K562 (cell line): ENCODE results near the gene NDUFAF8. TPM values are rescaled to one million over a fixed set of nuclear protein-coding genes. Genes with fewer than 3 reads are reported as not detected.
A peak's percentile ranks its signal among the peaks of the same experiment; 100 is the strongest.

Experiments
- ATF3 ChIP-seq, 2 experiments: fragments of 450-650 bp in 1 of 2; sonication (generic) in 1 of 2; formaldehyde crosslinking in 1 of 2; IDR thresholded peaks in 1 of 2; conservative IDR thresholded peaks in 1 of 2; 2 replicates each; pipeline versions ENCODE4 v1.6.1 to v1.8.1; 2016 to 2023; ENCODE audit warnings: mild to moderate bottlenecking in 2 of 2, moderate library complexity in 2 of 2, inconsistent platforms in 1 of 2, missing genetic modification reagents in 1 of 2
- BHLHE40 ChIP-seq: IDR thresholded peaks from 2 replicates; pipeline ENCODE4 v1.6.1; 2011; ENCODE audit warnings: low read length, improper control_type of control experiment
- CREB1 ChIP-seq, 2 experiments: sonication (generic) in 1 of 2; formaldehyde crosslinking in 1 of 2; IDR thresholded peaks; 2 replicates each; pipeline versions ENCODE4 v1.6.1 to v1.8.0; 2012 to 2022; ENCODE audit warnings: inconsistent platforms in 1 of 2, mild to moderate bottlenecking in 1 of 2, missing genetic modification reagents in 1 of 2, moderate library complexity in 1 of 2
- E2F1 ChIP-seq: sonication (generic); formaldehyde crosslinking; IDR thresholded peaks from 2 replicates; pipeline ENCODE4 v1.8.1; 2023; ENCODE audit warnings: mild to moderate bottlenecking, missing genetic modification reagents, moderate library complexity
- E2F3 ChIP-seq: fragments of 250-450 bp; sonication (Bioruptor Pico); IDR thresholded peaks from 2 replicates; pipeline ENCODE4 v1.4.0; 2020; ENCODE audit warnings: mild to moderate bottlenecking
- HIVEP1 ChIP-seq: fragments of 250-450 bp; sonication (Bioruptor Pico); IDR thresholded peaks from 2 replicates; pipeline ENCODE4 v1.4.0; 2020; ENCODE audit warnings: mild to moderate bottlenecking
- KLF6 ChIP-seq: fragments of 250-450 bp; sonication (Bioruptor Pico); IDR thresholded peaks from 2 replicates; pipeline ENCODE4 v1.4.0; 2020; ENCODE audit warnings: mild to moderate bottlenecking, moderate library complexity, borderline replicate concordance
- L3MBTL2 ChIP-seq: fragments of 450-650 bp; IDR thresholded peaks from 2 replicates; pipeline ENCODE4 v1.6.1; 2016; ENCODE audit warnings: mild to moderate bottlenecking, moderate library complexity
- NFIX ChIP-seq: fragments of 250-450 bp; sonication (Bioruptor Pico); IDR thresholded peaks from 2 replicates; pipeline ENCODE4 v1.4.0; 2020; ENCODE audit warnings: low read depth, mild to moderate bottlenecking, moderate library complexity
- NR2C2 ChIP-seq, 2 experiments: fragments of 200-800 bp in 1 of 2; sonication (Bioruptor generic) in 1 of 2; sonication (generic) in 1 of 2; formaldehyde crosslinking in 1 of 2; IDR thresholded peaks; 2 replicates each; pipeline versions ENCODE4 v1.6.1 to v1.8.0; 2016 to 2022; ENCODE audit warnings: mild to moderate bottlenecking in 1 of 2, missing compliant biosample characterization in 1 of 2, missing genetic modification characterization in 1 of 2, missing genetic modification reagents in 1 of 2
- PRMT5 ChIP-seq: sonication (generic); formaldehyde crosslinking; IDR thresholded peaks from 2 replicates; pipeline ENCODE4 v1.5.0; 2020; ENCODE audit warnings: missing genetic modification reagents
- SP2 ChIP-seq: IDR thresholded peaks from 2 replicates; pipeline ENCODE4 v1.6.1; 2011; ENCODE audit warnings: mild to moderate bottlenecking, low read depth, low read length, moderate library complexity; ENCODE audit not compliant: poor library complexity, severe bottlenecking; ENCODE audit errors: extremely low read depth
- SRSF3 ChIP-seq: fragments of 200-400 bp; formaldehyde crosslinking; IDR thresholded peaks from 2 replicates; pipeline ENCODE4 v1.6.1; 2016; ENCODE audit warnings: mild to moderate bottlenecking, low read length, moderate library complexity; ENCODE audit not compliant: insufficient read depth
- TGIF2 ChIP-seq: sonication (generic); formaldehyde crosslinking; IDR thresholded peaks from 2 replicates; pipeline ENCODE4 v1.8.1; 2022; ENCODE audit warnings: mild to moderate bottlenecking, missing genetic modification reagents, moderate library complexity
- ZNF174 ChIP-seq: fragments of 250-450 bp; sonication (Bioruptor Pico); IDR thresholded peaks from 2 replicates; pipeline ENCODE4 v1.4.0; 2020; ENCODE audit warnings: mild to moderate bottlenecking
- ZNF197 ChIP-seq: fragments of 200-800 bp; sonication (Bioruptor generic); IDR thresholded peaks from 2 replicates; pipeline ENCODE4 v1.6.1; 2016; ENCODE audit warnings: low read depth, missing genetic modification characterization, missing compliant biosample characterization
- ZNF24 ChIP-seq: fragments of 450-650 bp; IDR thresholded peaks from 2 replicates; pipeline ENCODE4 v1.6.1; 2016
- ZNF263 ChIP-seq: sonication (generic); formaldehyde crosslinking; IDR thresholded peaks from 2 replicates; pipeline ENCODE4 v1.8.0; 2022; ENCODE audit warnings: mild to moderate bottlenecking, missing genetic modification reagents, borderline replicate concordance
- ZNF586 ChIP-seq: fragments of 450-650 bp; formaldehyde crosslinking; conservative IDR thresholded peaks from 2 replicates; pipeline ENCODE4 v1.4.0; 2020; ENCODE audit warnings: mild to moderate bottlenecking, moderate library complexity
- polyA plus RNA-seq, 8 experiments: library from polyadenylated mRNA; depleted of rRNA in 4 of 8; stranded (reverse) in 5 of 8; unstranded in 3 of 8; fragments of >200 nt; fragmentation: Nextera tagmentation in 2 of 8; fragmentation: Illumina TruSeq in 1 of 8; extraction: Ambion mirVana in 2 of 8; extraction: Trizol in 1 of 8; gene quantifications; 2 replicates each; pipeline versions ENCODE4 v1.2.1 to v1.2.3, GENCODE V29; 2011 to 2014; ENCODE audit warnings: inconsistent platforms in 1 of 8, missing spikeins in 1 of 8
- total RNA-seq, 7 experiments: library from RNA; depleted of rRNA in 6 of 7; stranded (reverse); fragments of >200 nt in 6 of 7; fragmentation: Illumina TruSeq in 2 of 7; extraction: Trizol in 2 of 7; gene quantifications; 2 replicates each; pipeline versions ENCODE4 v1.2.1 to v1.2.3, GENCODE V29; 2011 to 2021; ENCODE audit warnings: low replicate concordance in 1 of 7
- TF ChIP-seq, protein P1 (sequence below): fragments of 450-650 bp; formaldehyde crosslinking; IDR thresholded peaks from 2 replicates; pipeline ENCODE4 v1.4.0; 2020; ENCODE audit warnings: mild to moderate bottlenecking, moderate library complexity
- TF ChIP-seq, protein P2 (sequence below): fragments of 450-650 bp; IDR thresholded peaks from 2 replicates; pipeline ENCODE4 v1.6.1; 2016; ENCODE audit warnings: mild to moderate bottlenecking

Gene NDUFAF8
- total and polyA plus RNA-seq, 9 of the 15 experiments (the other 6 are each of a cell fraction or from before 2014, with no cell fraction given) = 13.5 to 144 (median 90.0) TPM

DNA sequence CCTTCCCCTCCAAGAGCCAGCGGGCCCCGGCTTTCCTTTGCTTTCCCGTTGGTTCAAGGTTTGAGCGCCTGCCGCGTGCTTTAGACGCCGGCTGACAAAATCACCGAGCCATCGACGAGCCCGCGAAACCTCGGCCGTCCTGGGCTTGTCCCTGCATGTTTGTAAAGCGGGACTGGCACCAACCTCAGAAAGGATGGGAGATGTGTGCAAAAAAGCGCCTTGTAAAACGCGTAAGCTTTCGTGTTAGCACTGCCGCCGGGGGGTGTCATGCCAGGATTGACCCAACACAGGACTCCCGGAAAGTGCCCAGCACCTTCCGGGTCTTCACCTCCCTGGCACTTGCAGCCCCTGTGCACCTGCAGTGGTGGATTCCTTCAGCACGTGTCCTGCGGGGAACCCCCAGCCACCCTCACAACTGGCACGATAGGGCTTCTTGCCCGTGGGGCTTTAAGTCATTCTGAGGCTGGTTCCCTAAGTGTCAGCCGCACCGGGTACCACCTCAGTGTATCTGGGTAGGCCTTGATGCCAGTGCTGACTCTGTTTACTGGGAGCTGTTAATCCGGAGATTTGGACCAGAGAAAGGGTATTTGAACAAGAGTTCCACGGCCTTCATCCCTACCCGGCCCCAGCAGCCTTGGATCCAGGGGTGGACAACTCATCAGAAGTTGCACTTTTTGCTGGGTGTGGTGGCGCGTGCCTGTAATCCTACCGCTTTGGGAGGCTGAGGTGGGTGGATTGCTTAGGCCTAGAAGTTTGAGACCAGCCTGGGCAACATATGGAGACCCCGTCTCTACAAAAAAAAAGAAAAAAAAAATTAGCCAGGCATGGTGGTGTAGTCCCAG, 817 bp downstream of the NDUFAF8 start (continued):
- TF ChIP-seq E2F3 (CRISPR knock-in tag) = no peak
- TF ChIP-seq NR2C2 (CRISPR knock-in tag; IDR thresholded peaks at IDR 0.05) = no peak
- TF ChIP-seq NR2C2 (tag; IDR thresholded peaks at IDR 0.05) = peak; percentile 5; the same call in 1 of the 2 replicates
- no peak for TF ChIP-seq CREB1 (IDR thresholded peaks at IDR 0.05)
- no peak for TF ChIP-seq CREB1 (CRISPR knock-in tag; IDR thresholded peaks at IDR 0.05)
- no peak for TF ChIP-seq NFIX (CRISPR knock-in tag)
- TF ChIP-seq ZNF197 (CRISPR knock-in tag) = no peak
- no peak for TF ChIP-seq TGIF2 (CRISPR knock-in tag)
- no peak for TF ChIP-seq SRSF3
- TF ChIP-seq ZNF24 = no peak
- TF ChIP-seq ZNF586 (CRISPR knock-in tag) = no peak
- TF ChIP-seq, protein P1, sequence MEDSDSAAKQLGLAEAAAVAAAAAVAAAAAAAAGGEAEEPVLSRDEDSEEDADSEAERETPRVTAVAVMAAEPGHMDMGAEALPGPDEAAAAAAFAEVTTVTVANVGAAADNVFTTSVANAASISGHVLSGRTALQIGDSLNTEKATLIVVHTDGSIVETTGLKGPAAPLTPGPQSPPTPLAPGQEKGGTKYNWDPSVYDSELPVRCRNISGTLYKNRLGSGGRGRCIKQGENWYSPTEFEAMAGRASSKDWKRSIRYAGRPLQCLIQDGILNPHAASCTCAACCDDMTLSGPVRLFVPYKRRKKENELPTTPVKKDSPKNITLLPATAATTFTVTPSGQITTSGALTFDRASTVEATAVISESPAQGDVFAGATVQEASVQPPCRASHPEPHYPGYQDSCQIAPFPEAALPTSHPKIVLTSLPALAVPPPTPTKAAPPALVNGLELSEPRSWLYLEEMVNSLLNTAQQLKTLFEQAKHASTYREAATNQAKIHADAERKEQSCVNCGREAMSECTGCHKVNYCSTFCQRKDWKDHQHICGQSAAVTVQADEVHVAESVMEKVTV = no peak
- TF ChIP-seq HIVEP1 = no peak
- no peak for TF ChIP-seq ZNF174 (CRISPR knock-in tag)
- TF ChIP-seq, protein P2, sequence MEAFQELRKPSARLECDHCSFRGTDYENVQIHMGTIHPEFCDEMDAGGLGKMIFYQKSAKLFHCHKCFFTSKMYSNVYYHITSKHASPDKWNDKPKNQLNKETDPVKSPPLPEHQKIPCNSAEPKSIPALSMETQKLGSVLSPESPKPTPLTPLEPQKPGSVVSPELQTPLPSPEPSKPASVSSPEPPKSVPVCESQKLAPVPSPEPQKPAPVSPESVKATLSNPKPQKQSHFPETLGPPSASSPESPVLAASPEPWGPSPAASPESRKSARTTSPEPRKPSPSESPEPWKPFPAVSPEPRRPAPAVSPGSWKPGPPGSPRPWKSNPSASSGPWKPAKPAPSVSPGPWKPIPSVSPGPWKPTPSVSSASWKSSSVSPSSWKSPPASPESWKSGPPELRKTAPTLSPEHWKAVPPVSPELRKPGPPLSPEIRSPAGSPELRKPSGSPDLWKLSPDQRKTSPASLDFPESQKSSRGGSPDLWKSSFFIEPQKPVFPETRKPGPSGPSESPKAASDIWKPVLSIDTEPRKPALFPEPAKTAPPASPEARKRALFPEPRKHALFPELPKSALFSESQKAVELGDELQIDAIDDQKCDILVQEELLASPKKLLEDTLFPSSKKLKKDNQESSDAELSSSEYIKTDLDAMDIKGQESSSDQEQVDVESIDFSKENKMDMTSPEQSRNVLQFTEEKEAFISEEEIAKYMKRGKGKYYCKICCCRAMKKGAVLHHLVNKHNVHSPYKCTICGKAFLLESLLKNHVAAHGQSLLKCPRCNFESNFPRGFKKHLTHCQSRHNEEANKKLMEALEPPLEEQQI = no peak
- no peak for TF ChIP-seq ATF3 (IDR thresholded peaks at IDR 0.05)
- TF ChIP-seq ATF3 (CRISPR knock-in tag; conservative IDR thresholded peaks at IDR 0.05) = no peak
- TF ChIP-seq BHLHE40 = no peak
- no peak for TF ChIP-seq PRMT5
- TF ChIP-seq KLF6 = no peak
- no peak for TF ChIP-seq ZNF263 (CRISPR knock-in tag)
- TF ChIP-seq L3MBTL2 = 0 out of 2 replicates have a peak, but pooled peaks have one; percentile 55
- TF ChIP-seq E2F1 (CRISPR knock-in tag) = no peak
- peak; percentile 12 for TF ChIP-seq SP2
